Naive thymus-derived CD4-positive, alpha-beta T cell (primary cell): ENCODE measurements around the gene DCAF8. TPM values are rescaled to one million over a fixed set of nuclear protein-coding genes. Genes with fewer than 3 reads are reported as not detected.
"Not testable (repeated sequence)": the region's sequence is repeated elsewhere in the genome, so short reads cannot be mapped to it uniquely, and the experiment has no call there.

ENCODE experiments used
- ATAC-seq: fragments of 150-1000 bp; cut with Tn5 transposase; 2 replicates; pipeline ENCODE4 v1.10.0; 2021; ENCODE audit warnings: mild to moderate bottlenecking, moderate library complexity
- CTCF ChIA-PET: fragments of 350-600 bp; sonication (Branson Sonifier 250); formaldehyde crosslinking; loops from one replicate; lab custom pipeline; 2021; ENCODE audit warnings: antibody characterized with exemption; lab: Charles Lee
- POLR2A ChIA-PET: fragments of 350-600 bp; sonication (Branson Sonifier 250); formaldehyde crosslinking; loops from one replicate; lab custom pipeline; 2021; ENCODE audit warnings: antibody characterized with exemption, inconsistent platforms; lab: Charles Lee
- DNase-seq, 9 donors: peaks; one replicate each; pipeline versions ENCODE4 v3.0.0 to v3.0.0-alpha.2; 2020 to 2022; ENCODE audit warnings: mixed read lengths in 1 of 9
- H3K27ac ChIP-seq: one replicate; pipeline ENCODE4 v1.7.0; 2013; ENCODE audit warnings: mild to moderate bottlenecking, low read depth, low read length, moderate library complexity
- H3K27me3 ChIP-seq, 2 donors: one replicate each; pipeline ENCODE4 v1.7.0; 2013; ENCODE audit warnings: low read length in 2 of 2, mild to moderate bottlenecking in 2 of 2, moderate library complexity in 2 of 2; ENCODE audit not compliant: control insufficient read depth in 2 of 2, insufficient read depth in 2 of 2
- H3K36me3 ChIP-seq, 3 experiments: 1 replicate in 2 of 3; 2 replicates in 1 of 3; pipeline ENCODE4 v1.7.0; 2013; ENCODE audit warnings: low read length in 3 of 3, mild to moderate bottlenecking in 3 of 3, moderate library complexity in 1 of 3; ENCODE audit not compliant: insufficient read depth in 3 of 3, control insufficient read depth in 2 of 3
- H3K4me1 ChIP-seq, 2 donors: one replicate each; pipeline ENCODE4 v1.7.0; 2013; ENCODE audit warnings: low read length in 2 of 2, mild to moderate bottlenecking in 2 of 2, moderate library complexity in 1 of 2; ENCODE audit not compliant: control insufficient read depth in 2 of 2, insufficient read depth in 2 of 2
- H3K4me3 ChIP-seq: 2 replicates; pipeline ENCODE4 v1.7.0; 2013; ENCODE audit warnings: mild to moderate bottlenecking, low read length
- H3K9me3 ChIP-seq, 3 experiments: 1 replicate in 2 of 3; 2 replicates in 1 of 3; pipeline ENCODE4 v1.7.0; 2013; ENCODE audit warnings: low read length in 3 of 3; ENCODE audit not compliant: control insufficient read depth in 2 of 3
- H3K27ac Mint-ChIP-seq, 9 donors: one replicate each; pipeline ENCODE4 v1.8.0; 2020 to 2022; ENCODE audit warnings: mixed read lengths in 9 of 9, mild to moderate bottlenecking in 8 of 9, moderate library complexity in 5 of 9, inconsistent platforms in 2 of 9
- H3K27me3 Mint-ChIP-seq, 5 donors: one replicate each; pipeline ENCODE4 v1.8.0; 2021 to 2022; ENCODE audit warnings: mixed read lengths in 5 of 5, mild to moderate bottlenecking in 1 of 5
- H3K36me3 Mint-ChIP-seq, 5 donors: one replicate each; pipeline ENCODE4 v1.8.0; 2020 to 2022; ENCODE audit warnings: mixed read lengths in 5 of 5, mild to moderate bottlenecking in 3 of 5, inconsistent platforms in 1 of 5
- H3K4me1 Mint-ChIP-seq, 7 donors: one replicate each; pipeline ENCODE4 v1.8.0; 2020 to 2022; ENCODE audit warnings: mixed read lengths in 7 of 7, mild to moderate bottlenecking in 3 of 7, inconsistent platforms in 1 of 7
- H3K4me3 Mint-ChIP-seq, 10 donors: one replicate each; pipeline ENCODE4 v1.8.0; 2020 to 2022; ENCODE audit warnings: mild to moderate bottlenecking in 10 of 10, mixed read lengths in 10 of 10, moderate library complexity in 6 of 10, inconsistent platforms in 2 of 10
- H3K9me3 Mint-ChIP-seq, 11 donors: one replicate each; pipeline ENCODE4 v1.8.0; 2020 to 2022; ENCODE audit warnings: mixed read lengths in 11 of 11, mild to moderate bottlenecking in 4 of 11, inconsistent platforms in 1 of 11, moderate library complexity in 1 of 11
- intact Hi-C, 2 donors: fragments of 100-400 bp; cut with micrococcal nuclease; formaldehyde crosslinking; loops; one replicate each; pipeline ENCODE4 v1.15.1; 2023
- polyA plus RNA-seq, 2 donors: library from polyadenylated mRNA; unstranded; fragments of 300-500 nt; fragmentation: Illumina TruSeq; gene quantifications; one replicate each; pipeline ENCODE4 v1.2.3, GENCODE V29; 2021
- total RNA-seq, 6 experiments: library from RNA in 5 of 6; stranded (reverse) in 5 of 6; gene quantifications; 1 replicate in 5 of 6; 2 replicates in 1 of 6; pipeline ENCODE4 v1.2.3 and lab custom pipeline; 2021 to 2026

DCAF8 gene
- total and polyA plus RNA-seq, 7 experiments from 2014 or later, result 45.6 to 226 (median 174) TPM

- H3K4me1 ChIP-seq, result no peaks in the 10 kb centered on the region
- Mint-ChIP-seq H3K27me3 (no peaks in the 10 kb centered on the region), H3K4me1 (no peaks in the 10 kb centered on the region), H3K9me3 (peaks cover 0 to 3% (median 0%) of the 10 kb centered on the region in 11 donors), H3K4me3 (no peak overlapping the region), H3K27ac (peak overlapping the region in 1 of 9 donors; percentile 26), H3K36me3 (peaks cover 18 to 53% (median 32%) of the 10 kb centered on the region in 5 donors)
- no peak overlapping the region for H3K27ac ChIP-seq
- no peak for ATAC-seq
- CTCF ChIA-PET, result interaction anchor here (1.5 kb wide), 1 partner anchor 8 kb away, joined by 7 read pairs; no protein-coding TSS in a partner anchor
- H3K4me3 ChIP-seq, result no peak overlapping the region
- POLR2A ChIA-PET, result no interaction called here
- peaks cover 35 to 67% (median 38%) of the 10 kb centered on the region in 3 experiments for H3K36me3 ChIP-seq
- H3K27me3 ChIP-seq, result no peaks in the 10 kb centered on the region
- H3K9me3 ChIP-seq, result no peaks in the 10 kb centered on the region
- intact Hi-C loops, result no loop called here
- no peak for DNase-seq
These were observed 37.8 kb upstream of the DCAF8 start for GRCh38 chr1:160300173-160300572.

- Mint-ChIP-seq H3K4me3 (no peak overlapping the region), H3K27ac (peak overlapping the region in 2 of 9 donors; percentile 15 to 36), H3K9me3 (peaks cover 0 to 3% (median 0%) of the 10 kb centered on the region in 11 donors), H3K36me3 (peaks cover 32 to 71% (median 43%) of the 10 kb centered on the region in 5 donors), H3K4me1 (peaks cover 2 to 4% (median 4%) of the 10 kb centered on the region in 7 donors), H3K27me3 (no peaks in the 10 kb centered on the region)
- Histone ChIP-seq H3K27me3 (no peaks in the 10 kb centered on the region), H3K27ac (no peak overlapping the region), H3K4me1 (peaks cover 0 to 3% of the 10 kb centered on the region in 2 donors), H3K4me3 (no peak overlapping the region), H3K9me3 (no peaks in the 10 kb centered on the region), H3K36me3 (peaks cover 43 to 92% (median 58%) of the 10 kb centered on the region in 3 experiments)
- ATAC-seq (no peak), DNase-seq (no peak)
- CTCF ChIA-PET, result no interaction called here
- intact Hi-C loops, result loop anchor here in 1 of 2 donors (5.0 kb wide), 1 partner anchor 41 kb away; no protein-coding TSS in a partner anchor
- POLR2A ChIA-PET, result interaction anchor here (1.7 kb wide), 1 partner anchor 11 kb away, joined by 6 read pairs; the partner anchor contains the start of gene PEX19
These were observed 33.7 kb upstream of the DCAF8 start for GRCh38 chr1:160296036-160296435.

- Mint-ChIP-seq H3K4me3 (no peak overlapping the region), H3K9me3 (peaks cover 0 to 3% (median 0%) of the 10 kb centered on the region in 11 donors), H3K27ac (peak overlapping the region in 2 of 9 donors; percentile 28 to 42), H3K27me3 (no peaks in the 10 kb centered on the region), H3K36me3 (peaks cover 30 to 71% (median 41%) of the 10 kb centered on the region in 5 donors), H3K4me1 (peaks cover 2 to 7% (median 4%) of the 10 kb centered on the region in 7 donors)
- Histone ChIP-seq H3K9me3 (no peaks in the 10 kb centered on the region), H3K4me3 (no peak overlapping the region), H3K27me3 (no peaks in the 10 kb centered on the region), H3K4me1 (peaks cover 0 to 3% of the 10 kb centered on the region in 2 donors), H3K27ac (no peak overlapping the region), H3K36me3 (peaks cover 43 to 91% (median 56%) of the 10 kb centered on the region in 3 experiments)
- intact Hi-C loops, result no loop called here
- POLR2A ChIA-PET, result interaction anchor here (0.6 to 4.1 kb wide), 6 partner anchors 10 to 1069 kb away, joined by 3 to 33 read pairs (median 4); partner anchors contain the start of genes COPA, DCAF8, IGSF8 and NCSTN
- no peak for DNase-seq
- CTCF ChIA-PET, result interaction anchor here (0.9 to 3.1 kb wide), 6 partner anchors 8 to 208 kb away, joined by 3 to 47 read pairs (median 8); partner anchors contain the start of genes CASQ1 and IGSF8
- ATAC-seq, result no peak
These were observed 30.9 kb upstream of the DCAF8 start for GRCh38 chr1:160293020-160293968.

GRCh38 chr1:160291248-160292220 is 29.2 kb upstream of the DCAF8 start:
- Histone ChIP-seq H3K27ac (no peak overlapping the region), H3K9me3 (no peaks in the 10 kb centered on the region), H3K27me3 (no peaks in the 10 kb centered on the region), H3K4me3 (no peak overlapping the region), H3K36me3 (peaks cover 31 to 73% (median 41%) of the 10 kb centered on the region in 3 experiments), H3K4me1 (peaks cover 0 to 3% of the 10 kb centered on the region in 2 donors)
- intact Hi-C loops, result loop anchor here (1.0 to 2.0 kb wide), 8 partner anchors 30 to 316 kb away; no protein-coding TSS in a partner anchor
- peak; percentile 24 to 82 (median 74) for DNase-seq
- Mint-ChIP-seq H3K27me3 (no peaks in the 10 kb centered on the region), H3K4me1 (peaks cover 2 to 7% (median 6%) of the 10 kb centered on the region in 7 donors), H3K27ac (peak overlapping the region; percentile 0 to 88 (median 40)), H3K36me3 (peaks cover 18 to 57% (median 28%) of the 10 kb centered on the region in 5 donors), H3K9me3 (no peaks in the 10 kb centered on the region), H3K4me3 (no peak overlapping the region)
- POLR2A ChIA-PET, result interaction anchor here (0.8 to 4.1 kb wide), 12 partner anchors 8 to 315 kb away, joined by 3 to 33 read pairs (median 4); partner anchors contain the start of genes DCAF8 and IGSF8
- peak; percentile 98 for ATAC-seq
- CTCF ChIA-PET, result interaction anchor here (0.5 to 3.1 kb wide), 44 partner anchors 10 to 1135 kb away, joined by 3 to 47 read pairs (median 4); partner anchors contain the start of genes CASQ1, DCAF8 and IGSF8

- H3K27ac ChIP-seq, H3K27me3 ChIP-seq, H3K27me3 Mint-ChIP-seq, ATAC-seq, DNase-seq, H3K27ac Mint-ChIP-seq, H3K4me3 Mint-ChIP-seq, H3K9me3 ChIP-seq, H3K4me3 ChIP-seq, H3K9me3 Mint-ChIP-seq: not testable (repeated sequence)
- intact Hi-C loops, result loop anchor here in 1 of 2 donors (5.0 kb wide), 1 partner anchor 80 kb away; the partner anchor contains the start of gene PEA15
- peaks cover 24 to 49% (median 25%) of the 10 kb centered on the region in 3 experiments for H3K36me3 ChIP-seq
- ChIA-PET CTCF (interaction anchor here (0.9 to 2.6 kb wide), 4 partner anchors 35 to 202 kb away, joined by 3 to 9 read pairs (median 6); no protein-coding TSS in a partner anchor), POLR2A (interaction anchor here (0.6 kb wide), 1 partner anchor 14 kb away, joined by 3 read pairs; no protein-coding TSS in a partner anchor)
- H3K4me1 ChIP-seq, result peaks cover 11 to 19% of the 10 kb centered on the region in 2 donors
- peaks cover 6 to 29% (median 14%) of the 10 kb centered on the region in 5 donors for H3K36me3 Mint-ChIP-seq
- peaks cover 18 to 40% (median 32%) of the 10 kb centered on the region in 7 donors for H3K4me1 Mint-ChIP-seq
These were observed 25.4 kb upstream of the DCAF8 start for GRCh38 chr1:160287769-160288168.
